Measurements from ENCODE around the gene RPL22L1.

RPL22L1 gene

GRCh38 chr3:170848292-170848917 is 21.6 kb downstream of the RPL22L1 start:
- CTCF ChIA-PET = interaction anchor here (0.6 to 2.8 kb wide), 11 partner anchors 8 to 674 kb away, joined by 3 to 28 read pairs (median 4); partner anchors contain the start of gene RPL22L1
- no peak overlapping the region for H3K4me3 ChIP-seq (ENCODE audit: low read depth, low read length)
- POLR2A ChIA-PET = no interaction called here
- H3K36me3 ChIP-seq (ENCODE audit: control insufficient read depth in 2 of 2, insufficient read depth in 1 of 2, low read length in 2 of 2) = no peaks in the 10 kb centered on the region
- H3K9me3 ChIP-seq (ENCODE audit: control insufficient read depth, insufficient read depth, low read depth, low read length) = no peaks in the 10 kb centered on the region
- TF ChIP-seq TRIM28 (IDR thresholded peaks at IDR 0.05; ENCODE audit: borderline replicate concordance, low read length) (no peak), PRDM1 (tag by site-specific recombination; IDR thresholded peaks at IDR 0.05) (peak; percentile 60; the same call in 1 of the 2 replicates), ZNF654 (tag by site-specific recombination; IDR thresholded peaks at IDR 0.05; ENCODE audit: low read depth) (peak; percentile 47), ZFP69B (tag by site-specific recombination; IDR thresholded peaks at IDR 0.05) (no peak)
- H3K27ac ChIP-seq (ENCODE audit: extremely low read depth, low read depth, low read length) = no peak overlapping the region
- no peaks in the 10 kb centered on the region for H3K4me1 ChIP-seq (ENCODE audit: control insufficient read depth, insufficient read depth, low read length)

- Histone ChIP-seq H3K4me3 (ENCODE audit: low read depth, low read length) (no peak overlapping the region), H3K9me3 (ENCODE audit: control insufficient read depth, insufficient read depth, low read depth, low read length) (no peaks in the 10 kb centered on the region), H3K4me1 (ENCODE audit: control insufficient read depth, insufficient read depth, low read length) (no peaks in the 10 kb centered on the region), H3K36me3 (ENCODE audit: control insufficient read depth in 2 of 2, insufficient read depth in 1 of 2, low read length in 2 of 2) (no peaks in the 10 kb centered on the region), H3K27ac (ENCODE audit: extremely low read depth, low read depth, low read length) (no peak overlapping the region)
- POLR2A ChIA-PET = no interaction called here
- CTCF ChIA-PET = interaction anchor here (0.6 kb wide), 1 partner anchor 973 kb away, joined by 3 read pairs; no protein-coding TSS in a partner anchor
- TF ChIP-seq ZNF501 (tag by site-specific recombination; IDR thresholded peaks at IDR 0.05) = no peak
- no peak for TF ChIP-seq ZNF354C (tag by site-specific recombination; IDR thresholded peaks at IDR 0.05; ENCODE audit: borderline replicate concordance, low read depth)
These were observed 25.6 kb downstream of the RPL22L1 start for GRCh38 chr3:170844377-170844776.

GRCh38 chr3:170840291-170840859 is 29.6 kb downstream of the RPL22L1 start:
- Histone ChIP-seq H3K36me3 (ENCODE audit: control insufficient read depth in 2 of 2, insufficient read depth in 1 of 2, low read length in 2 of 2) (no peaks in the 10 kb centered on the region), H3K9me3 (ENCODE audit: control insufficient read depth, insufficient read depth, low read depth, low read length) (no peaks in the 10 kb centered on the region), H3K4me1 (ENCODE audit: control insufficient read depth, insufficient read depth, low read length) (no peaks in the 10 kb centered on the region; the same call in 1 of the 2 replicates), H3K4me3 (ENCODE audit: low read depth, low read length) (no peak overlapping the region), H3K27ac (ENCODE audit: extremely low read depth, low read depth, low read length) (no peak overlapping the region)
- ChIA-PET CTCF (interaction anchor here (0.7 to 1.3 kb wide), 2 partner anchors 9 to 427 kb away, joined by 3 read pairs; no protein-coding TSS in a partner anchor), POLR2A (interaction anchor here (0.6 kb wide), 1 partner anchor 996 kb away, joined by 3 read pairs; no protein-coding TSS in a partner anchor)
- TF ChIP-seq WT1 (tag by site-specific recombination; IDR thresholded peaks at IDR 0.05) = no peak
- TF ChIP-seq ZNF629 (tag by site-specific recombination; IDR thresholded peaks at IDR 0.05) = no peak
- no peak for TF ChIP-seq SCRT1 (tag by site-specific recombination; IDR thresholded peaks at IDR 0.05; ENCODE audit: borderline replicate concordance)
- TF ChIP-seq ZNF776 (tag by site-specific recombination; IDR thresholded peaks at IDR 0.05; ENCODE audit: borderline replicate concordance) = no peak
- no peak for TF ChIP-seq ZNF571 (tag by site-specific recombination; IDR thresholded peaks at IDR 0.05)
- TF ChIP-seq ZNF426 (tag by site-specific recombination; IDR thresholded peaks at IDR 0.05) = no peak
- no peak for TF ChIP-seq PRDM1 (tag by site-specific recombination; IDR thresholded peaks at IDR 0.05)
- TF ChIP-seq ZNF48 (tag by site-specific recombination; IDR thresholded peaks at IDR 0.05) = no peak
- TF ChIP-seq ELK4 (IDR thresholded peaks at IDR 0.05; ENCODE audit: borderline replicate concordance, low read depth, low read length) = no peak
- no peak for TF ChIP-seq ZNF791 (tag by site-specific recombination; IDR thresholded peaks at IDR 0.05)
- TF ChIP-seq ZNF768 (tag by site-specific recombination; IDR thresholded peaks at IDR 0.05) = no peak
- TF ChIP-seq ZNF24 (tag by site-specific recombination; IDR thresholded peaks at IDR 0.05) = no peak
- no peak for TF ChIP-seq SALL2 (tag by site-specific recombination; IDR thresholded peaks at IDR 0.05; ENCODE audit: borderline replicate concordance)
- no peak for TF ChIP-seq ZNF366 (tag by site-specific recombination; conservative IDR thresholded peaks at IDR 0.05)
